GM12878 (cell line): ENCODE results near the gene SKIDA1. TPM values are rescaled to one million over a fixed set of nuclear protein-coding genes. Genes with fewer than 3 reads are reported as not detected.

ENCODE experiments used
- ATAC-seq: fragments of 200-7000 bp; cut with Tn5 transposase; 3 replicates; pipeline ENCODE4 v1.9.1; 2020; ENCODE audit warnings: mild to moderate bottlenecking, moderate library complexity
- BruUV-seq: library from RNA; stranded (reverse); fragments of 400-500 nt; replicated peaks from 2 replicates; lab custom pipeline; 2021; lab: Mats Ljungman, UMichigan
- CTCF ChIA-PET: fragments of 300-600 bp; sonication (Branson Sonifier 250); formaldehyde crosslinking; extraction: SDS; loops from one replicate; lab custom pipeline; 2021; ENCODE audit warnings: inconsistent platforms; lab: Yijun Ruan, JAX
- POLR2A ChIA-PET: fragments of 350-600 bp; formaldehyde crosslinking; extraction: SDS; loops from one replicate; lab custom pipeline; 2021; ENCODE audit warnings: inconsistent platforms; lab: Charles Lee
- RAD21 ChIA-PET: fragments of 300-600 bp; sonication (Branson Sonifier 250); formaldehyde crosslinking; loops from one replicate; lab custom pipeline; 2023; ENCODE audit warnings: antibody characterized with exemption; ENCODE audit not compliant: unreplicated experiment; lab: Charles Lee
- SMC1A ChIA-PET: fragments of 300-600 bp; sonication (Branson Sonifier 250); formaldehyde crosslinking; loops from one replicate; lab custom pipeline; 2023; ENCODE audit not compliant: unreplicated experiment, uncharacterized antibody; lab: Charles Lee
- DNase-seq: peaks from one replicate; pipeline ENCODE4 v3.0.0-alpha.2; 2011; ENCODE audit warnings: low read depth, low spot score
- FAIRE-seq: peaks from 3 replicates; lab custom pipeline; 2011; peaks lifted over from hg19 to GRCh38; lab: Jason Lieb, UNC
- H2AFZ ChIP-seq: 2 replicates; pipeline ENCODE4 v1.6.0; 2011; ENCODE audit warnings: low read depth, low read length, control low read depth; ENCODE audit not compliant: control insufficient read depth
- H3K27ac ChIP-seq: 2 replicates; pipeline ENCODE4 v1.5.1; 2011; ENCODE audit warnings: control low read depth; ENCODE audit not compliant: control insufficient read depth, insufficient read depth
- H3K27me3 ChIP-seq, 2 experiments: replicated peaks in 1 of 2; 2 replicates each; pipeline versions ENCODE4 v1.6.0 to v1.6.1; 2011; ENCODE audit warnings: low read length in 1 of 2; ENCODE audit not compliant: control insufficient read depth in 2 of 2, insufficient read depth in 2 of 2
- H3K36me3 ChIP-seq, 2 experiments: 2 replicates each; pipeline ENCODE4 v1.5.1; 2011; ENCODE audit warnings: low read length in 1 of 2; ENCODE audit not compliant: control insufficient read depth in 2 of 2, insufficient read depth in 2 of 2
- H3K4me1 ChIP-seq: 2 replicates; pipeline ENCODE4 v1.6.1; 2011; ENCODE audit warnings: mild to moderate bottlenecking, low read length, moderate library complexity, mixed read lengths; ENCODE audit not compliant: control insufficient read depth, insufficient read depth
- H3K4me2 ChIP-seq: 2 replicates; pipeline ENCODE4 v1.6.0; 2011; ENCODE audit warnings: control low read depth; ENCODE audit not compliant: control insufficient read depth, insufficient read depth
- H3K4me3 ChIP-seq: fragments of 200-600 bp; sonication (generic); 2 replicates; pipeline ENCODE4 v1.5.1; 2016
- H3K79me2 ChIP-seq: 2 replicates; pipeline ENCODE4 v1.6.0; 2011; ENCODE audit warnings: low read length; ENCODE audit not compliant: control insufficient read depth, insufficient read depth
- H3K9ac ChIP-seq: 2 replicates; pipeline ENCODE4 v1.8.0; 2011; ENCODE audit warnings: low read length, control low read depth, mixed read lengths; ENCODE audit not compliant: control insufficient read depth, insufficient read depth
- H3K9me3 ChIP-seq: replicated peaks from 3 replicates; pipeline ENCODE4 v1.5.1; 2011; ENCODE audit warnings: mild to moderate bottlenecking, low read length; ENCODE audit not compliant: control insufficient read depth, insufficient read depth
- H4K20me1 ChIP-seq: 2 replicates; pipeline ENCODE4 v1.6.0; 2011; ENCODE audit not compliant: control insufficient read depth, insufficient read depth
- ASH2L ChIP-seq: fragments of 300-600, 200-600 bp; sonication (generic); IDR thresholded peaks from 2 replicates; pipeline ENCODE4 v1.6.1; 2017; ENCODE audit warnings: low read depth, mild to moderate bottlenecking, borderline replicate concordance
- FOS ChIP-seq: IDR thresholded peaks from 3 replicates; pipeline ENCODE4 v1.6.1; 2011; ENCODE audit warnings: borderline replicate concordance; ENCODE audit not compliant: insufficient read length; ENCODE audit errors: extremely low read depth
- FOXM1 ChIP-seq: IDR thresholded peaks from 2 replicates; pipeline ENCODE4 v1.6.1; 2012; ENCODE audit warnings: low read depth, mild to moderate bottlenecking, inconsistent platforms, low read length, moderate library complexity
- MTA2 ChIP-seq: fragments of 450-650 bp; IDR thresholded peaks from 2 replicates; pipeline ENCODE4 v1.6.1; 2016; ENCODE audit warnings: low read depth, mild to moderate bottlenecking, moderate library complexity
- NR2F1 ChIP-seq: fragments of 450-650 bp; conservative IDR thresholded peaks from 2 replicates; pipeline ENCODE4 v1.6.1; 2017; ENCODE audit warnings: mild to moderate bottlenecking
- PML ChIP-seq: IDR thresholded peaks from 2 replicates; pipeline ENCODE4 v1.6.1; 2012; ENCODE audit warnings: low read length, inconsistent platforms
- RBBP5 ChIP-seq: fragments of 200-600 bp; sonication (generic); conservative IDR thresholded peaks from 2 replicates; pipeline ENCODE4 v1.6.1; 2016
- RCOR1 ChIP-seq: conservative IDR thresholded peaks from 2 replicates; pipeline ENCODE4 v1.6.1; 2012; ENCODE audit warnings: low read depth, low read length, improper control_type of control experiment
- SP1 ChIP-seq: IDR thresholded peaks from one replicate; pipeline ENCODE4 v1.6.1; 2011; ENCODE audit warnings: low read depth, low read length
- SPI1 ChIP-seq: IDR thresholded peaks from 2 replicates; pipeline ENCODE4 v1.6.1; 2011; ENCODE audit warnings: low read depth, mild to moderate bottlenecking, low read length, moderate library complexity, borderline replicate concordance; ENCODE audit not compliant: insufficient read depth
- USF2 ChIP-seq: IDR thresholded peaks from 2 replicates; pipeline ENCODE4 v1.6.1; 2011; ENCODE audit warnings: low read depth, low read length, improper control_type of control experiment, borderline replicate concordance
- WGBS: methylation state at CpG from one replicate; pipeline ENCODE4 v1.1.6; 2016; ENCODE audit warnings: low lambda C conversion rate; ENCODE audit not compliant: insufficient replicate concordance, insufficient coverage; ENCODE audit errors: missing lambda C conversion rate; 5-methylcytosine and 5-hydroxymethylcytosine counted together
- in situ Hi-C: fragments of 300-500 bp; cut with MboI; formaldehyde crosslinking; loops from 9 replicates; pipeline ENCODE4 v1.14.3; 2018; ENCODE audit warnings: mixed read lengths
- intact Hi-C: fragments of 100-400 bp; cut with micrococcal nuclease; formaldehyde crosslinking; loops from one replicate; pipeline ENCODE4 v1.14.2; 2022; ENCODE audit not compliant: unreplicated experiment
- polyA plus RNA-seq, 11 experiments: library from polyadenylated mRNA; depleted of rRNA in 4 of 11; unstranded in 6 of 11; stranded (reverse) in 5 of 11; fragments of >200 nt; fragmentation: Nextera tagmentation in 4 of 11; fragmentation: Illumina TruSeq in 1 of 11; extraction: Ambion mirVana in 4 of 11; extraction: Trizol in 1 of 11; gene quantifications; 1 replicate in 1 of 11; 2 replicates in 10 of 11; pipeline versions ENCODE4 v1.2.1 to v1.2.3, GENCODE V29; 2011 to 2016; ENCODE audit warnings: inconsistent platforms in 2 of 11, missing spikeins in 2 of 11, low read depth in 1 of 11
- total RNA-seq, 4 experiments: library from RNA; depleted of rRNA in 3 of 4; stranded (reverse); fragments of >200 nt in 3 of 4; fragmentation: Illumina TruSeq in 1 of 4; extraction: Trizol in 1 of 4; gene quantifications; 2 replicates each; pipeline versions ENCODE4 v1.2.1 to v1.2.3, GENCODE V29; 2013 to 2021
- TF ChIP-seq, protein P1 (sequence below), 3 experiments: IDR thresholded peaks in 2 of 3; conservative IDR thresholded peaks in 1 of 3; 2 replicates each; pipeline ENCODE4 v1.5.1; 2011; ENCODE audit warnings: low read depth in 3 of 3, low read length in 3 of 3, mild to moderate bottlenecking in 3 of 3, control low read depth in 2 of 3, moderate library complexity in 2 of 3, inconsistent platforms in 1 of 3, mixed read lengths in 1 of 3; ENCODE audit not compliant: control insufficient read depth in 2 of 3, insufficient read depth in 1 of 3; ENCODE audit errors: extremely low read depth in 1 of 3

SKIDA1 gene
- total and polyA plus RNA-seq, 10 of the 15 experiments (the other 5 are each of a cell fraction or from before 2014, with no cell fraction given), result 0.05 to 0.90 (median 0.28) TPM

- no peak for DNase-seq
- H3K9me3 ChIP-seq, result no peaks in the 10 kb centered on the region
- peak overlapping the region; percentile 92 for H3K4me2 ChIP-seq
- CTCF ChIA-PET, result interaction anchor here (1.0 to 1.1 kb wide), 2 partner anchors 149 to 208 kb away, joined by 3 read pairs; no protein-coding TSS in a partner anchor
- ATAC-seq, result no peak
- peaks cover 15% of the 10 kb centered on the region for H3K4me1 ChIP-seq
- SMC1A ChIA-PET, result interaction anchor here (1.0 to 1.5 kb wide), 2 partner anchors 25 to 29 kb away, joined by 4 to 5 read pairs; no protein-coding TSS in a partner anchor
- no peaks in the 10 kb centered on the region for H3K79me2 ChIP-seq
- in situ Hi-C loops, result loop anchor here (5.0 kb wide), 1 partner anchor 793 kb away; the partner anchor contains the start of gene COMMD3
- FAIRE-seq, result no peak
- no peaks in the 10 kb centered on the region for H3K36me3 ChIP-seq
- no TSS peak for BruUV-seq
- peak overlapping the region; percentile 77 for H2AFZ ChIP-seq
- RAD21 ChIA-PET, result interaction anchor here (0.6 to 1.5 kb wide), 2 partner anchors 9 to 52 kb away, joined by 3 read pairs; partner anchors contain the start of gene MLLT10
- no peaks in the 10 kb centered on the region for H4K20me1 ChIP-seq
- WGBS, result 49% methylated on average over 23 of the region's 23 CpGs
- no peak overlapping the region for H3K27ac ChIP-seq
- TF ChIP-seq SPI1 (peak; percentile 36; the same call in 1 of the 2 replicates), PML (no peak)
- TF ChIP-seq, all 136 proteins: peak for 1
- H3K4me3 ChIP-seq, result peak overlapping the region; percentile 80
- POLR2A ChIA-PET, result interaction anchor here (0.5 kb wide), 1 partner anchor 20 kb away, joined by 3 read pairs; no protein-coding TSS in a partner anchor
- H3K27me3 ChIP-seq, result peaks cover 0 to 4% of the 10 kb centered on the region in 2 experiments; a peak in 1 of 4 replicates
- H3K9ac ChIP-seq, result no peak overlapping the region
- intact Hi-C loops, result no loop called here
Measured at GRCh38 chr10:21524526-21525366, 736 bp downstream of the SKIDA1 start.

DNA sequence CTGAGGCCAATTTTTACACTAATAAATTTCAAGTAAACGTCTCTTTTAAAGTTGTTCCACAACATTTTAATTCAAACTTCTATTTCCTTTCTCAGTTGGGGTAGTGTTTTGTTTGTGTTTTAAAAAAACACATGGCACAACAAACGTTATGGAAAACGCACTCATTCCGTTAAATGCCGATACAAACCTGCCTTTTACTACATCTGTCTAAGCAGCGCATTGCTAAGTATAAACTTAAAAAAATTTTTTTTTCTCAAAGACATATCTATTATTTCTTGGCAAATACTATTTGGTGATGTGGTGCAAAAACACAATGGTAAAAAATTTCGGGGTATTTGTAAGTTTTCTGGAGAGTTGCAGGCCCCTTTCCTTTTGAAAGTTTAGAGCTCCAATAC, 1.4 kb downstream of the SKIDA1 start:
- H4K20me1 ChIP-seq, result no peaks in the 10 kb centered on the region
- FAIRE-seq (no peak), DNase-seq (no peak), ATAC-seq (no peak)
- H3K36me3 ChIP-seq, result no peaks in the 10 kb centered on the region
- no peak overlapping the region for H3K4me2 ChIP-seq
- no peak overlapping the region for H3K9ac ChIP-seq
- in situ Hi-C loops, result no loop called here
- H3K4me1 ChIP-seq, result peaks cover 21% of the 10 kb centered on the region
- no TSS peak for BruUV-seq
- H2AFZ ChIP-seq, result no peak overlapping the region
- intact Hi-C loops, result no loop called here
- ChIA-PET POLR2A (interaction anchor here (0.5 to 0.7 kb wide), 2 partner anchors 21 to 36 kb away, joined by 3 to 5 read pairs; no protein-coding TSS in a partner anchor), CTCF (no interaction called here), RAD21 (interaction anchor here (1.5 kb wide), 1 partner anchor 9 kb away, joined by 3 read pairs; the partner anchor contains the start of gene MLLT10), SMC1A (interaction anchor here (1.0 kb wide), 1 partner anchor 26 kb away, joined by 4 read pairs; no protein-coding TSS in a partner anchor)
- no peak overlapping the region for H3K27ac ChIP-seq
- H3K79me2 ChIP-seq, result no peaks in the 10 kb centered on the region
- H3K9me3 ChIP-seq, result no peaks in the 10 kb centered on the region
- H3K27me3 ChIP-seq, result peaks cover 1 to 10% of the 10 kb centered on the region in 2 experiments; a peak in 3 of 4 replicates
- 70% methylated on average over 7 of the region's 7 CpGs for WGBS
- H3K4me3 ChIP-seq, result no peak overlapping the region; the same call in 1 of the 2 replicates
- TF ChIP-seq SP1 (no peak), MTA2 (no peak), NR2F1 (no peak), FOS (no peak), ASH2L (no peak), FOXM1 (no peak), SPI1 (no peak), RCOR1 (no peak), RBBP5 (no peak), USF2 (no peak)
- TF ChIP-seq, protein P1, sequence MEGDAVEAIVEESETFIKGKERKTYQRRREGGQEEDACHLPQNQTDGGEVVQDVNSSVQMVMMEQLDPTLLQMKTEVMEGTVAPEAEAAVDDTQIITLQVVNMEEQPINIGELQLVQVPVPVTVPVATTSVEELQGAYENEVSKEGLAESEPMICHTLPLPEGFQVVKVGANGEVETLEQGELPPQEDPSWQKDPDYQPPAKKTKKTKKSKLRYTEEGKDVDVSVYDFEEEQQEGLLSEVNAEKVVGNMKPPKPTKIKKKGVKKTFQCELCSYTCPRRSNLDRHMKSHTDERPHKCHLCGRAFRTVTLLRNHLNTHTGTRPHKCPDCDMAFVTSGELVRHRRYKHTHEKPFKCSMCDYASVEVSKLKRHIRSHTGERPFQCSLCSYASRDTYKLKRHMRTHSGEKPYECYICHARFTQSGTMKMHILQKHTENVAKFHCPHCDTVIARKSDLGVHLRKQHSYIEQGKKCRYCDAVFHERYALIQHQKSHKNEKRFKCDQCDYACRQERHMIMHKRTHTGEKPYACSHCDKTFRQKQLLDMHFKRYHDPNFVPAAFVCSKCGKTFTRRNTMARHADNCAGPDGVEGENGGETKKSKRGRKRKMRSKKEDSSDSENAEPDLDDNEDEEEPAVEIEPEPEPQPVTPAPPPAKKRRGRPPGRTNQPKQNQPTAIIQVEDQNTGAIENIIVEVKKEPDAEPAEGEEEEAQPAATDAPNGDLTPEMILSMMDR (IDR thresholded peaks at IDR 0.05 in 2 of 3, conservative IDR thresholded peaks at IDR 0.05 in 1 of 3; ENCODE audit: control insufficient read depth in 2 of 3, extremely low read depth in 1 of 3, insufficient read depth in 1 of 3, low read depth in 3 of 3, low read length in 3 of 3), result no peak
